ENCODE data around the gene PDLIM5.

PDLIM5 gene

GRCh38 chr4:94452476-94453371, 982 bp downstream of the PDLIM5 start:
- no peak for TF ChIP-seq CTCF (IDR thresholded peaks at IDR 0.05; ENCODE audit: low read depth, low read length)
- H3K36me3 ChIP-seq: peaks cover 15% of the 10 kb centered on the region
- DNase-seq: peak; percentile 64
- H3K4me1 ChIP-seq: peaks cover 18% of the 10 kb centered on the region
- H3K27me3 ChIP-seq: no peaks in the 10 kb centered on the region
- peak overlapping the region; percentile 98 for H3K4me3 ChIP-seq (ENCODE audit: low read depth, low read length)
- H3K9me3 ChIP-seq: no peaks in the 10 kb centered on the region

GRCh38 chr4:94453391-94453963, 1.7 kb downstream of the PDLIM5 start:
- peaks cover 14% of the 10 kb centered on the region for H3K4me1 ChIP-seq
- no peak for TF ChIP-seq CTCF (IDR thresholded peaks at IDR 0.05; ENCODE audit: low read depth, low read length)
- no peaks in the 10 kb centered on the region for H3K27me3 ChIP-seq
- H3K36me3 ChIP-seq: peaks cover 15% of the 10 kb centered on the region
- DNase-seq: no peak
- no peaks in the 10 kb centered on the region for H3K9me3 ChIP-seq
- peak overlapping the region; percentile 98 for H3K4me3 ChIP-seq (ENCODE audit: low read depth, low read length)

- no peak for TF ChIP-seq CTCF (IDR thresholded peaks at IDR 0.05; ENCODE audit: low read depth, low read length)
- H3K36me3 ChIP-seq: peaks cover 17% of the 10 kb centered on the region
- H3K9me3 ChIP-seq: no peaks in the 10 kb centered on the region
- H3K4me1 ChIP-seq: peaks cover 10% of the 10 kb centered on the region
- no peak for DNase-seq
- H3K27me3 ChIP-seq: no peaks in the 10 kb centered on the region
- peak overlapping the region; percentile 98 for H3K4me3 ChIP-seq (ENCODE audit: low read depth, low read length)
Observed at GRCh38 chr4:94454405-94454804, 2.7 kb downstream of the PDLIM5 start.

- H3K36me3 ChIP-seq: peaks cover 17% of the 10 kb centered on the region
- no peaks in the 10 kb centered on the region for H3K9me3 ChIP-seq
- H3K27me3 ChIP-seq: no peaks in the 10 kb centered on the region
- H3K4me1 ChIP-seq: peaks cover 13% of the 10 kb centered on the region
- peak overlapping the region; percentile 98 for H3K4me3 ChIP-seq (ENCODE audit: low read depth, low read length)
- TF ChIP-seq CTCF (IDR thresholded peaks at IDR 0.05; ENCODE audit: low read depth, low read length): no peak
- no peak for DNase-seq
Observed at GRCh38 chr4:94455081-94455480, 3.3 kb downstream of the PDLIM5 start.

- H3K27me3 ChIP-seq: no peaks in the 10 kb centered on the region
- no peaks in the 10 kb centered on the region for H3K9me3 ChIP-seq
- TF ChIP-seq CTCF (IDR thresholded peaks at IDR 0.05; ENCODE audit: low read depth, low read length): no peak
- peak overlapping the region; percentile 5; the same call in 1 of the 2 replicates for H3K4me3 ChIP-seq (ENCODE audit: low read depth, low read length)
- peaks cover 13% of the 10 kb centered on the region; the same call in 1 of the 2 replicates for H3K4me1 ChIP-seq
- H3K36me3 ChIP-seq: peaks cover 14% of the 10 kb centered on the region
- peak; percentile 38 for DNase-seq
Observed at GRCh38 chr4:94457692-94458106, 6.0 kb downstream of the PDLIM5 start.

- Histone ChIP-seq H3K4me3 (ENCODE audit: low read depth, low read length) (no peak overlapping the region), H3K4me1 (peaks cover 13% of the 10 kb centered on the region), H3K27me3 (no peaks in the 10 kb centered on the region), H3K36me3 (peaks cover 14% of the 10 kb centered on the region), H3K9me3 (no peaks in the 10 kb centered on the region)
- TF ChIP-seq CTCF (IDR thresholded peaks at IDR 0.05; ENCODE audit: low read depth, low read length): no peak
- DNase-seq: no peak
Observed at GRCh38 chr4:94458682-94459081, 6.9 kb downstream of the PDLIM5 start.

Data from BE2C (cell line).